Dedifferentiated amniotic fluid mesenchymal stem cell (primary cell): ENCODE measurements around the gene MLLT6.

ENCODE experiments used
- DNase-seq: peaks from one replicate; pipeline ENCODE4 v3.0.0-alpha.2; 2016; ENCODE audit errors: extremely low spot score

MLLT6 gene

DNA sequence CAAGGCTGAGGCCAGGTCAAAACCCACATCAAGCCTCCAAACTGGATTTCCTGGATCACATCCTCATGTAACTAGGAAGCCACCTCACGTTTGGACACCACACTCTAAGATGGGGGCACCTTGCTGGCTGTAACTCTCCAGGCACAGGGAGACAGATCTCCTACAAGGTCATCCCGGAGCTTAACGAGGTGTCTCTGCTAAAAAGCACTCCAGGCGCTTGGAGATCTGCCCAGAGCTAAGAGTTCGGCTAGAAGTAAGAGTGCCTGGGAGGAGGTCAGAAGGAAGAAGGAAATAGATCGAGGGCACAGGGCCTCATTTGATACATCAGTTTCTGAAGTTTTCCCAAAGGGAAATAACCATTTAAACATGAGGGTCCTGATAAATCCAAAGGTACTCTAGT is 63.3 kb downstream of the MLLT6 start:
- DNase-seq, result no peak

DNA sequence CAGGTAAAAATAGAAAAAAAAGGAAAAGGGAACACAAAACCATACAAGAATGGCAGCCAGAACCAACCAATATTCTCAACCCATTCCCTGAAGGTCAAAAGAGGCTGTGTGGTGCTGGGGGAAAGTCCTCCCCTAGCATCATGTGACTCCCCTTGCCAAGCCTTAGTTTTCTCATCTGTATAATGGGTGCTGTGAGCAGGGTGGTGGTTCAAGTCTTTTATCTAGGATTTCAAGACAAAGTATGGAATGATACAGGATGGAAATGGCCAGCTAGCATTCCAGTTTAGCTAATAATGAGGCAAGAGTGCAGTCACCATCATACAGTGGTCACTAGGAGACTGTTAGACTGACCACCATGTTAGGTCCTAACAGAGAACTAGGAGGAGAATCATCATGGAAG is 68.2 kb downstream of the MLLT6 start:
- DNase-seq, result no peak

GRCh38 chr17:38777641-38778250 is 72.7 kb downstream of the MLLT6 start:
- DNase-seq, result no peak
